CD4-positive, alpha-beta T cell treated with Interleukin-17A for 4 hours (primary cell): ENCODE measurements around the gene A1BG.
"Not testable (repeated sequence)": the region's sequence is repeated elsewhere in the genome, so short reads cannot be mapped to it uniquely, and the experiment has no call there.

Source experiments
- DNase-seq: peaks from one replicate; pipeline ENCODE4 v3.0.0-alpha.2; 2020; ENCODE audit warnings: mixed read lengths

A1BG gene

DNA sequence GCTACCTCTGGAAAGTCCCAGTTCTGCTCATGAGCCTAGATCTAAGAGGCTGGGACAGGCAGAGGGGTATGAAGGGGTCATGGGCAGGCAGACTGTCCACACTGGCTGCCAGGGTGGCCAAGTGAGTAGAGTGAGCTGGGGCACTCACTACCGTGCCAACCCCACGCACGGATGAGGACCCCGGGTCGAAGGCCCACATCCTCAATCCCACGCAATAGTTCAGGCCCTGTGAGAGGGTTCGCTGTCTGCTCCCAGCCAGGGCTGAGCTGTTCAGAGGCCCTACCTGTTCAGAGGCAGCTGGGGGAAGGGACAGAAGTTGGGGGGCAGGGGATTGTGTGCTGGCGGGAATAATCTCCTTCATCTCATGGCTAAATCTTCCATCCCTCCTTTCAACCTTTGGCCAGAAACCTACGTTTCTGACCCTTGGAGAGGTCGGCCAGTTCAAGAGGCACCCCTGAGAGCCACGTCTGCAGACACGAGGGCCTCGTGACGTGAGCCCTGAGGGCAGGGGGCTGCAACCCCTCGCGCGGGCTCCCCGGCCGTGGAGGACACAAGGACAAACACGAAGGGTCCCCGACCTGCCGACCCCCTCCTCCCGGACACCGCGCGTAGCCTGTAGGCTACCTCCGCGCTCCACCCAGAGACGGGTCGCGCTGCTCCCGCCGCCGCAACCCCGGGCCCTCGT, 32.7 kb upstream of the A1BG start:
- peak; percentile 25 for DNase-seq

DNA sequence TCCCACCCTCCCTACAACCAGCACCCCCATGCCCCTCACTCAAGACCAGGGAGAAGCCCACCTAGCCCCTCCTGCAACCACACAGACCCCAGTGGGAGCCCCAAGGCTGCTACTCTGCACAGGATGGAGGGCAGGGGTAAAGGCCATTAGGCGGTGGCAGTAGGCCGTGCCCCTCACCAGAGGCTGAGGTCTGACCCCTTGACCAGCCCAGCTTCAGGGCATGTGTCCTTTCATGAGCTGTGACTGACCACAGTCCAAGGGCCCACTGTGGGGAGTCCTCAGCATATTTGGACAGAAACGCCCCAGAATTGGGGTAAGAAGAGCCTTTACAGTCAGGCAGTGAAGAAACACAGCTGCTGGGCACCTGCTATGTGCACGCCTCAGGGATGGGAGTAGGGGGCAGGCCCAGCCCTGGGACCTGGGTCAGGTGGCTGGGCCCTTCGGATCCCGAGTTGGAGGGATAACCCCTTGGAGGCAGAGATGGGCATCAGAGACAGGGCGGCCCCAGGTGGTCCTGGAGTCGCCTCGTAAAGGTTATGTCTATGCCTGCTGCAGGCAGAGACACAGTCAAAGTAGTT, 32.1 kb upstream of the A1BG start:
- DNase-seq: no peak

DNA sequence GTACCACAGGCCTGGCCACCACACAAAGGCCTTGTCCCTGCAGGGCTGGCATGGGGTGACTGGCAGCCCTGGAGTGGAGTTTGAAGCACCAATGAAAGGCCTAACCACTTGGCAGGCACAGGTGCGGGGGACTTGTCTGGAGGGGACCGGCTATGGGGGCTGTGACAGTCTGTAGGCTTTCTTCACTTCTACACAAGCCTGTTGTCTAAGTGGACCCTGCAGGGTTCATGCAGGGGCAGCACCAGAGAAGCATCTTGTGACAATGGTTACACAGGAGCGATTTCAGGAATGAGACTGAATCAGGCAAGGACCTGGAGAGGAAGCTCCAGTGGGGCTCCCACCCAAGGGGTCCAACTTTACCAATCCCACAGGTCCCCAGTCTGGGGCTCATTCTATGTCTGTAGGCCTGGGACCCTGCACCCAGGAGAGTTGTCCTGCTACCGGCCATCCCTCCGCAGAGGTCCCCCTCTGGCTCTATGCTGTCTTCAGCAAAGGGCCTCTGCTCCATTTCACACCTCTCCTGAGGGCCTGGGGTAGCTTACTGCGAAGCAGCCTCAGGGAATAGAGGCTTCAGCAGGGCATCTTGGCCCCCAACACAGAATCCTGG, 29.8 kb upstream of the A1BG start:
- DNase-seq: no peak

DNA sequence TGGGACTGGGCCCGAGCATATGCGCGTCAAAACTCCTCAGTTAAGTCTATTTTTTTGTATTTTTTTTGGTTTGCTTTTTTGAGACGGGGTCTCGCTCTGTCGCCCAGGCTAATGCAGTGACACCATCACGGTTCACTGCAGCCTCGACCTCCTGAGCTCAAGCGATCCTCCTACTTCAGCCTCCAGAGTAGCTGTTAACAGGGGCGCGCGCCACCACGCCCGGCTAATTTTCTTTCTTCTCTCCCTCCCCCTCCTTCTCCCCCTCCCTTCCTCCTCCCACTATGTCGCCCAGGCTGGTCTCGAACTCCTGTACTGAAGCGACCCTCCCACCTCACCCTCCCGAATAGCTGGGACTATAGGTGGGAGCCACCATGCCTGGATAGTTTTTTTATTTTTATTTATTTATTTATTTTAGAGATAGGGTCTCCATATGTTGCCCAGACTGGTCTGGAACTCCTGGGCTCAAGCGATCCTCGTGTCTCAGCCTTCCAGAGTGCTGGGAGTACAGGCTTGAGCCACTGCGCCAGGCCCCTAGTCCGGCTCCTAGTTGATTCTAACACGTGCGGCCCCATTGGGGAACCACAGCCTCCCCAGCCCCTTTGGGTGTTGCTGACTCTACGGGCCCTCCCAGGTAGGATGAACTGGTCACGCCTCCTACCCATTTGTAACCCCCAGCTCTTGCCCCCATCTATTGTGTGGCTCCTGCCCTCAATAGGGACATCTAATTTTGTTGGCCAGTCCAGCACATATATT, 28.3 kb upstream of the A1BG start:
- DNase-seq: no peak

DNA sequence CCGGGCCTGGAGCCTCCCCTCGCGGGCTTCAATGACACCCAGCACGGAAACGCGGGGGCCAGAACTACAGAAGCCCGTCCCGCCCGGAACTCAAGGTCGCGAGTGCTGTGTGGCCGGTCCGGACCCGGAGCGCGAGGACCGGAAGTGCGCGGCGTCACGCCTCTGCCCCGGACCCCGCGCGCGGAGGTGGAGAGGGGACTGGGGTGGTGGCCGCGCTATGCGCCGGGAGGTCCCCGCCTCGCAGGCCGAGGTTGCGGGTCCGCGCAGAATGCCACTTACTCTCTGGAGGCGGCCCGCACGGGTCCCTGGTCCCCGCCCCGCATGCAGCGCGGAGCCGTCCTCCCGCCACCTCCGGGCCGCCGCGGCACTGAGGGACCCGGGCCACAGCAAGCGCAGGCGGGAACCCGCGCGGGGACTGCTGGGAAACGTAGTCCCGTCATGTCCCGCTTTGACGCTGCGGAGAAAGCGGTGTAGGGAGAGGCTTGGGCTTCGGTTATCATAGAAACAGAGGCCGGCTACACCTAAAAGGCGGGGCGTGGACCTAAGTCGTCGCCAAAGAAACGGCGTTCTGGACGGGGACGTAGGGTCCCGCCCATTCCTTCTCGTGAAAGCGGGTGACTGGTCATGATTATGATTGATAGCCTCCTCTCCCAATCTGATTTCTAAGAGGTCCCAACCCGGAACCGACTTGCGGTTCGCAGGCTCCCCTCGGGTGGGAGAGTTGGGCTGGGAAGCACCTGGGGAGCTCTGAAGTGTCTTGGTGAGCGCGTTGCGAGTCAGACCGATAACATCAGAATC, 27.6 kb upstream of the A1BG start, which contains the start of gene ZNF837:
Gene ZNF837, minus strand, starts transcription at position 369 of the 798 bp plus-strand sequence. CDS start 11,698 bp downstream, outside the sequence.
- peak; percentile 97 for DNase-seq

DNA sequence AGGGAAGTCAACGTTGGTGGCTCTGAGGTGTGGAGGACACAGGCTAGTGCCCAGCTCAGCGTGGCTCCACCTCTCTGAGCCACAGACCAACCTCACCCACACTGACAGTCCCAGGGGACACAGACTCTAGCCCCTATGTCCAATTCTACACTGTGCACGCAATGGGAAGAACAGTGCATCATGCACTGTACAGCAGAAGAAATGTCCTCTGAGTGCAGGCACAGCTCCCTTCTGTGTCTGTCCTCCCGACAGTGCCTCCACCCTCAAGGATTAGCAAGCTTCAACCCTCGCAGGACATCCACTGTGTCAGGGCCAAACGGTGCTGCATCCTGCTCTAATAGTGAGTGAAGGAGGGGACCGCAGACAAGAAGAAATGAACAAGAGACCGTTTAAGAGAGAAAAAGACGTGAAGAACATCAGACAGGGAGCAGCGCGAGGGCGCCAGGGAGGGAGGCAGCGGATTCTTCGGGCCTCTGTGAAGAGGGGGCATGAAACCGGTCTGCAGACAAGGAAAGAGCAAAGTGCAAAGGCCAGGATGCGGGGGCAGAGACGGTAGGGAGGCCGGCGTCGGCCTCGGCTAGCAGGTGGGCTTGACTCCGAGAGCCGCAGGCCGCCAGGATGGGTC, 26.9 kb upstream of the A1BG start:
- peak; percentile 17 for DNase-seq

DNA sequence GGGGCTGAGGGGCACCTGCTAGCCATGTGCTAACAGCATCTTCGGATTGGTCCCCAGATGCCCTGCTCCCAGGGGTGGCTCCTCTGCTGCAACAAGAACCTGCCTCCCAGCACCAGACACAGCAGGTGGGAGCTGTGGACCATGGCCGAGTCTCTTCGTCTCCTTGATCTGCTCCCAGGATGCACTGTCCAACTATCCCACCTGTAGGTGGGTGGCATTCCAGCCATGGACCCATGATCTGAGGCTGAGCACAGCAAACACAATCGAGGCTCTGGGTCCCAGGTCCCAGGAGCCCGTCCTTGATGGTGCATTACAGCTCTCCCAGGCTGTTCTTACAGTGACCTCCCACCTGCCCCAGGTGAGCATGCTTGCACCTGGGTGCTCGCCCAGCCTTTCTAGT, 26.0 kb upstream of the A1BG start:
- DNase-seq: no peak

DNA sequence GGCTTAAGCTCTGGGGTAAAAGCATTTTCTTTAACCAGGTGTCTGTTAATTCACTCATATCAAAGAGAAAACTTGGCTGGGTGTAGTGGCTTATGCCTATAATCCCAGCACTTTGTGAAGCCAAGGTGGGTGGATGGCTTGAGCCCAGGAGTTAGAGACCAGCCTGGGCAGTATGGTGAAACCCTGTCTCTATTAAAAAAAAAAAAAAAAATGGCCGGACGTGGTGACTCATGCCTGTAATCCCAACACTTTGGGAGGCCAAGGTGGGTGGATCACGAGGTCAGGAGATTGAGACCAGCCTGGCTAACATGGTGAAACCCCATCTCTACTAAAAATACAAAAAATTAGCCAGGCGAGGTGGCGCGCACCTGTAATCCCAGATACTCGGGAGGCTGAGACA, 23.4 kb upstream of the A1BG start:
- not testable (repeated sequence) for DNase-seq

DNA sequence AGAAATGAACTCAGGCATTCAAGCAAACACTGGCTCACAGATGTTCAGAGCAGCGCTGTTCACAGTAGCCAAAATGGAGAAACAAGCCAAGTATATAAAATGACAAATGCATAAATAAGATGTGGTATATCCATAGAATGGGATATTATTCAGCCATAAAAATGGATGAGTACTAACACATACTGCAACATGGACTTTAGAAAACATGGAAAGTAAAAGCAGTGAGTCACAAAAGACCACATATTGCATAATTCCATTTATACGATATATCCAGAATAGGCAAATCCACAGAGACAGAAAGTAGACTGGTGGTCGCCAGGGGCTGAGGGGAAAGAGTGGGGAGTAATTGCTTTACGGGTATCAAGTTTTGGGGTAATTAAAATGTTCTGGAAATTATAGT, 20.9 kb upstream of the A1BG start:
- no peak for DNase-seq

DNA sequence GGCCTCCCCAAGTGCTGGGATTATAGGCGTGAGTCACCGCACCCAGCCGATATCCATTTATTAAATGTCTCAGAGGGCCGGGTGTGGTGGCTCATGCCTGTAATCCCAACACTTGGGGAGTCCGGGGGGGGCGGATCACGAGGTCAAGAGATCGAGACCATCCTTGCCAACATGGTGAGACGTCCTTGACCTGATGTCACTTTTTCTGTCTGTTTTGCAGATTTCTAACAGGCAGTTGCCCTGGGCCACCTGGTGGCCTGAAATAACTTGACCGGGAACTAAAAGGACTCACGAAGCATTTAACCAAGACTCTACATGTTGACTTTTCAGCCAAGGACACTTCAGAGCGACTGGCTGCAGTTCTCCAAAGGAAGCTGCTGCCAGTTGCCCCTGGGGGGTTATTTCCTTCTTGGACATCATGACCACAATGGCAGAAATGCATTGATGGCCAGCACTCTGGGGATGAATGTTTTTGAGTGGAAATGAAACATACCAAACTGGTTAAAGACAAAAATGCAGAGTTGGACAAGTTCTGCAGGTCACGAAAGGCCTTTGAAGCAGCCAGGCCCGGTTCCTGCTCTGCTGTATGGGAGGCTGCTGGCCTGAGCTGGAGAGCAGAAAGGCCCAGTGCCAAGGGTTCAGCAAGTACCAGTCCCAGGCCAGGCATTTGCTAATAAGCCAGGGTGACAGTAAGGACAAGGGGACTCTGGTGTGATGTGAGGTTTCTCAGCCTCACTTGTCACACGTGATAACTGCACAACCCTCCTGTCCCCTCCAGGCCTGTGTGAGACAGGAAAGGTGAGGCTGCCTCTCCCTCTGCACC, 19.2 kb upstream of the A1BG start:
- DNase-seq: no peak

DNA sequence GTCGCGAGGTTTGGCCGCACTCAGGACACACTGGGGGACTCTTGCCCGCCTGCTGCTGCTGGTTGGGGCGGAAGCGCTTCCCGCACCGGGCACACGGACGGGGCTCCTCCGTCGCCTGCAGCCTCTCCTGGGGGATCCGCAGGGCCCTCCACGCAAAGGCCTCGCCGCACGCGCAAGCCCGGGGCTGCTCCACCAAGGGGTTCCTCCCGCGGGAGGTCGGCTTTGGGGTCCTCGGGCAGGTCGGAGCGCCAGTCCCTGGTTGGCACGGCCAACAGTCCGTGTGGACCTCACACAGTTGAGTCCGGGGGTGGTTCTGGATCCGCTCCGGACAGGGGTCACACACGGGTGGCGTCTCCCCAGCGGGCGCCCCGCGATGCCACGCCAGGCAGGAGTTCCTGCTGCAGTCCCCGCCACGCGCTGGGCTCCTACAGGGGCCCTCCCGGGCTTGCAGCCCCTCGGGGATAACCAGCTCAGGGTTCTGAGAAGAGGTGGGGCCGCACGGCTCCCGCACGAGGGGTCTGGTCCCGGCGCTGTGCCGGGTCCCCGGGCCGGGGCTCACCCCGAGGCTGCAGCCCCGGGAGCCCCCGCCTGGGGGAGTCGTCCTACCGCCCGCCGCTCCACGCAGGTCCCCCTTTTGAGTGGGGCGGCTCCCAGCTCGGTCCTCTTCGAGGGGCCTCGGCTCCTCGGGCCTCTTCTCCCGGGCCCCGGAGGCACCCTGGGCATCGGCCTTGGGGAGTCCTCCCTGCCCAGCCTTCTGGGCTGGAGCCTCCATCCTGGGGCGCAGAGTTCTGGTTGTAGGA, 15.5 kb upstream of the A1BG start:
- no peak for DNase-seq

DNA sequence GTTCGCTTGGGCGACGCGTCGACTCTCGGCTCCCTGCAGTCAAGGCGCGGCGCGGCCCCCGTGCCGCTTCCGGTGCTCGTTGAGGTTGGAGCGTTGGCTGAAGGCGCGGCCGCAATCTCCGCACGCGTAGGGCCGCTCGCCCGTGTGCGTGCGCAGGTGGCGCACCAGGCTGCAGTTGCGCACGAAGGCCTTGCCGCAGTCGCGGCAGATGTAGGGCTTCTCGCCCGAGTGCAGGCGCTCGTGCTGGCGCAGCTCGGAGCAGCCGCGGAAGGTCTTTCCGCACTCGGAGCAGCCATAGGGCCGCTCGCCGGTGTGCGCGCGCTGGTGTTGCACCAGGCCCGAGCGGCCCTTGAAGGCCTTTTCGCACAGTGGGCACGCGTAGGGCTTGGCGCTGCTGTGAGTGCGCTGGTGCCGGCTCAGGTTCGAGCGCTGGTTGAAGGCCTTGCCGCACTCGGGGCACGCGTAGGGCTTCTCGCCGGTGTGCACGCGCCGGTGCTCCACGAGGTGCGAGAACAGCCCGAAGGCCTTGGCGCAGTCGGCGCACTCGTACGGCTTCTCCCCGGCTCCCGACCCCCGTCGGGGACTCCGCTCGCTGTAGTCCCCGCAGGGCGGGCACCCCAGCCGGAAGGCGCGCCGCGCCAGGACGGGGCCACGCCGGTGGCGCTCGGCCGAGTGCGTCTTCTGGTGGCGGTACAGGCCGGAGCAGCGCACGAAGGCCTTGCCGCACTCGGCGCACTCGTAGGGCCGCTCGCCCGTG, 14.6 kb upstream of the A1BG start:
- no peak for DNase-seq

DNA sequence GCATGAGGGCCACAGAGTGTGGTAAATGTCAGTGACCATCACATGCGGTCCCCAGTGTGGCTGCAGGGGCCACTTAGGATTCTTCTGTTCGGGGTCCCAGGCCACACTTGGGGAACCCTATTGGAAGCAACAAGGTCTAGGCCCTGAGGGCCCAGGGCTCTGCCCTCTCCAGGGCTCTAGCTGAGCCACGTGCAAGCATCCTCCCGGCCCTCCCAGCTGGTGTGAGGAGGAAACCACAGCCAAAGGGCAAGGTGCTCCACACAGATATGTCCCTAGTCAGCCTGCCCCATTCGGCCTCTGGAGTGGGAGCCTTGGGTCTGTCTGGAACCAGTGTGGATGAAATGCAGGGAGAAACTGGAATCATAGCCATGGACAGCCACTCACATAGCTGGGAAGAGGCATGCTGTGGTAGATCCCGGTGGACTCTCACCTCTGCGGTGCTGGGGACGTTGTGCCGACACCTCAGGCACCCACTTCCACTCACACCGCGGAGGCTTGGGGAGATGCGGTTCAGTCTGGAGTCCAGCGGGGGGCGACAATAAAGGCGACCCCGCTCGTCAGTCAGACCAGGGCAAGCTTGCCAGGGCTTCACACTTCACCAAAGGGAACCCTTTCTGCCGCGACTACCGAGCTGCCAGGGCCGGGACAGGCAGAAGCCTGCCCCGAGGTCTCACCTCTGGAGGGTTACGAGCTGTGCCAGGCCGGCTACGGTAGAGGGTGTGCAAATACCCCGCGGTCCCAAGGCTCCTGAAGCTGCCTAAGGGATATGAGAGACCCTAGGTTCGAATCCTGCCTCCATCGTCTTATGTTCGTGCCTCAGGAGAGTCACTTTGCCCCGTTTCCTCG, 13.5 kb upstream of the A1BG start:
- DNase-seq: no peak

DNA sequence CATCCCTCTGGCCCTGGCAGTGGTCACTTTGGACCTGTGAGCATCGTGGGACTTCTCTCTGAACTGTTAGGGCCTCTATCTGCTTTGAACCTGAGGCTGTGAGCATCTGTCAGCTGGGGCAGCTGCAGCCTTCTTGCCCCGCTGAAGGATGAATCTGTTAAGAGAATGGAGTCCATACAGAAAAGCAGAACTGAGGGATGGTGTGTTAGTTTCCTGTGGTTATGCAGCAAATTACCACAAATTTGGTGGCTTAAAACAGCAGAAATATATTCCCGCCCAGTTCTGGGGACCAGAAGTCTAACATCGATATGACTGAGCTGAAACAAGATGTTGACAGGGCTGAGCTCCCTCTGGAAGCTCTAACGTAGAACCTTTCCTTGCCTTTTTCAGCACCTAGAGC, 10.9 kb upstream of the A1BG start:
- DNase-seq: no peak

DNA sequence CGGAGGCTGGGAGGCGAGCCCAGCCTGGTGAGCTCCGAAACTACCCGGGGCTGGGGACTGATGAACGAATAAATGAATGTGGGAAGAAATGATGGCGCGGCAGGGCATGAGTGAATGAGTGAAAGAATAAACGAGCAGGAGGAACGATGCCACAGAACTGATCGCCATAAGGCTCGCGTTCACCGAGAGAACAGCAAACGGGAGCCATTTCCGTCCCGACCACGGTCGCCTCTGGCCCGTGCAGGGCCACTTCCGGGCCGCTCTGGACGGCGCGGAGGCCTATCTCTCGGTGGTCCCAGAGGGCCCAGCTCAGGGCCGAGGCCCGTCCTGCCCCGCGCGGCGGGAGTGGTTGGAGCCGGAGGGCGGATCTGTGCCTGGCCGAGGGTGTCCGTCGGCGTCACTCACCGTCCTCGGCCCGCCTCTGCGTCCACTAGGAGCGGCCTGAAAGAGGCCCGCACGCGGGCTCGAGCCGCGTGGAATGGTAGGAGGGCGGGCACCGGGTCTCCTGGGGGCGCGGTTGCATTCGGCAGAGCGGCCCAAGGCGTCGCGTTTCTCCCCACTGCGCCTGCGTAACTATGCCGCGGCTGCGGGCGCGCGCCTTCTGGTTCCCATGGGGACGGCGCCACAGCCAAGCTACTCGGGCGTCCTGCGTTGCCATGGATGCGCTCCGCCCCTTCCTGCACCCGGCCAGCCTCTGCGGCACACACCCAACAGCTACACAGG, 9.1 kb upstream of the A1BG start, which contains the start of gene ZNF497:
Gene ZNF497, minus strand, starts transcription at position 480 of the 723 bp plus-strand sequence. CDS start 5,116 bp downstream, outside the sequence.
- peak; percentile 99 for DNase-seq

DNA sequence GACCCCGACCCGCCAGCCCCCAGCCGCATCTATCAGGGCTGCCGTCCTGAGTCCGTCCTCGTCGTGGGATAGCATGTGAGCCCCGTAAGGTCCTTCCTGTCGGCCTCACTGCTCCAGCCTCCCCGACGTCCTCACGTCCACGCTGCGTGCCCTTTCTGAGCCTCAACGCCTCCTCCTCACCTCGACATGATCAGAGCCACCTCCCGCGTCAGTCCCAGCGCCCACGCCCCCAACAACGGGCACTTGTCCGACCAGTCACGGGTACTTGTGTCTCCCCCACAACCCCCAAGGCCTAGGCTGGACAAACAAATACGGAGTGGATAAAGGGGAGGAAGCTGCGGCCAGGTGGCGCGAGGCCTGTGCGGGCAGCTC, 8.6 kb upstream of the A1BG start:
- DNase-seq: no peak

DNA sequence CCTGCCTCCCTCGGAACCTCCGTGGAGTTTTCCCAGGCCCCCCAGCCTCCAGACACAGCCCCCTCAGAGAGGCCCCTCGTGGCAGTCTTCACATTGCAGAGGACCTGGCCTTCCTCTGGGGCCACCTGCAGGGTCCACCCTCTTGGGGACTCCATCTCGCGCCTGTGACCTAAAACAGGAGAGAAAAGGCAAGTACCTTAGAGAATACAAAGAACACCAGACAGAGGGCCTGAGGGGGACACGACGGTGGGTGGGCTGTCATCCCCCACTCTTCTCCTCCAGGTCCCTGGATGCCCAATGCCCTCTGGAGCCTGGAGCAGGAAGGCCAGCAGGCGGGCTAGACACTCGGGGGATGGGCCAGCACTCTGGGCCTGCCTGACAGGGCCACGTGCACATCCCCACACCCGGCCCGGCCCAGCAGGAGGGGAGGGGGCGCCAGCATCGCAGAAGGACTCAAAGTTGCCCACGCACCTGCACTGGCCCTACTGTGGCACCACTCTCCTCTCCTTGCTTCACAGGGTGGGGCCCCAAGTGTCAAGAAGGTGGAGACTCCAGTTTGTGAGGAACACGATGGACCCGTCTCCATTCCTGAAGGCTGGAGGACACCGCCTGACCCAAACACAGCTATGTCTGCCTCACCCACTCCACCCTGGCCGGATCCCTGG, 4.3 kb upstream of the A1BG start:
- no peak for DNase-seq
